HCT116 (cell line): ENCODE data around the gene TNIK. TPM values are rescaled to one million over a fixed set of nuclear protein-coding genes. Genes with fewer than 3 reads are reported as not detected.

Experiments used
- ATAC-seq: fragments of 200-7000 bp; cut with Tn5 transposase; 2 replicates; pipeline ENCODE4 v1.9.1; 2020; ENCODE audit warnings: mild to moderate bottlenecking, moderate library complexity
- BruUV-seq: library from RNA; stranded (reverse); fragments of 400-500 nt; replicated peaks from 2 replicates; lab custom pipeline; 2021; lab: Mats Ljungman, UMichigan
- CTCF ChIA-PET: fragments of 300-600 bp; sonication (Branson Sonifier 250); formaldehyde crosslinking; loops from one replicate; lab custom pipeline; 2021; ENCODE audit warnings: antibody characterized with exemption; lab: Charles Lee
- POLR2A ChIA-PET: fragments of 300-600, 350-600 bp; sonication (Branson Sonifier 250); formaldehyde crosslinking; loops from one replicate; lab custom pipeline; 2021; ENCODE audit warnings: antibody characterized with exemption; lab: Charles Lee
- RAD21 ChIA-PET, 2 experiments: fragments of 300-600 bp; sonication (Branson Sonifier 250); formaldehyde crosslinking; loops; one replicate each; lab custom pipeline; 2023; ENCODE audit warnings: low total read pairs in 2 of 2; ENCODE audit not compliant: uncharacterized antibody in 2 of 2, unreplicated experiment in 2 of 2, low non-redundant PET in 1 of 2; lab: Charles Lee
- DNase-seq: peaks from one replicate; pipeline ENCODE4 v3.0.0-alpha.2; 2010; ENCODE audit warnings: low read depth, low spot score
- H2AFZ ChIP-seq: fragments of 200-600 bp; shearing (Covaris generic), sonication (generic); 2 replicates; pipeline ENCODE4 v1.6.1; 2017; ENCODE audit warnings: low read depth, mixed run types, mixed read lengths, antibody characterized with exemption, low read length; ENCODE audit not compliant: poor library complexity, severe bottlenecking
- H3K27ac ChIP-seq: 2 replicates; pipeline ENCODE4 v1.5.1; 2012; ENCODE audit warnings: low read depth, low read length
- H3K27me3 ChIP-seq: fragments of 200-600 bp; sonication (generic); 2 replicates; pipeline ENCODE4 v1.6.1; 2016; ENCODE audit warnings: mixed run types, low read length, mixed read lengths; ENCODE audit not compliant: insufficient read depth
- H3K36me3 ChIP-seq, 2 experiments: fragments of 200-500 bp in 1 of 2; fragments of 200-600 bp in 1 of 2; sonication (Bioruptor generic) in 1 of 2; sonication (generic) in 1 of 2; 2 replicates each; pipeline versions ENCODE4 v1.5.1 to v1.6.1; 2014 to 2016; ENCODE audit warnings: low read length in 2 of 2, inconsistent platforms in 1 of 2, mixed read lengths in 1 of 2, mixed run types in 1 of 2; ENCODE audit not compliant: insufficient read depth in 2 of 2, control insufficient read depth in 1 of 2
- H3K4me1 ChIP-seq, 2 experiments: fragments of 200-600 bp in 1 of 2; sonication (generic) in 1 of 2; 2 replicates each; pipeline versions ENCODE4 v1.5.1 to v1.6.1; 2012 to 2017; ENCODE audit warnings: low read length in 2 of 2, inconsistent platforms in 1 of 2, mild to moderate bottlenecking in 1 of 2, mixed read lengths in 1 of 2, mixed run types in 1 of 2, moderate library complexity in 1 of 2; ENCODE audit not compliant: insufficient read depth in 2 of 2, control insufficient read depth in 1 of 2
- H3K4me2 ChIP-seq: fragments of 200-600 bp; sonication (generic); 2 replicates; pipeline ENCODE4 v1.6.1; 2017; ENCODE audit warnings: mixed run types, low read length, mixed read lengths
- H3K4me3 ChIP-seq, 2 experiments: fragments of 200-600 bp in 1 of 2; sonication (generic) in 1 of 2; replicated peaks in 1 of 2; 2 replicates each; pipeline ENCODE4 v1.5.1; 2011 to 2016; ENCODE audit warnings: low read length in 2 of 2, control low read depth in 1 of 2, low read depth in 1 of 2, mild to moderate bottlenecking in 1 of 2, mixed read lengths in 1 of 2, mixed run types in 1 of 2
- H3K79me2 ChIP-seq: fragments of 200-600 bp; sonication (generic); 2 replicates; pipeline ENCODE4 v1.6.1; 2017; ENCODE audit warnings: mild to moderate bottlenecking, mixed run types, low read length, moderate library complexity, mixed read lengths; ENCODE audit not compliant: insufficient read depth
- H3K9ac ChIP-seq: fragments of 200-600 bp; sonication (generic); 2 replicates; pipeline ENCODE4 v1.6.1; 2016; ENCODE audit warnings: low read length, mixed read lengths
- H3K9me2 ChIP-seq: fragments of 200-600 bp; sonication (generic), shearing (Covaris generic); 2 replicates; pipeline ENCODE4 v1.6.1; 2017; ENCODE audit warnings: mixed run types, mild to moderate bottlenecking, moderate library complexity; ENCODE audit not compliant: insufficient read depth
- H3K9me3 ChIP-seq, 2 experiments: fragments of 200-500 bp in 1 of 2; fragments of 200-600 bp in 1 of 2; sonication (Bioruptor generic) in 1 of 2; sonication (generic) in 1 of 2; 2 replicates each; pipeline ENCODE4 v1.6.1; 2014 to 2017; ENCODE audit warnings: low read length in 2 of 2, mixed read lengths in 2 of 2, inconsistent platforms in 1 of 2, low read depth in 1 of 2, mild to moderate bottlenecking in 1 of 2, mixed run types in 1 of 2, moderate library complexity in 1 of 2; ENCODE audit not compliant: control insufficient read depth in 1 of 2, insufficient read depth in 1 of 2
- H4K20me1 ChIP-seq: fragments of 200-600 bp; sonication (generic), shearing (Covaris generic); 2 replicates; pipeline ENCODE4 v1.6.1; 2017; ENCODE audit warnings: mixed run types, mild to moderate bottlenecking, moderate library complexity; ENCODE audit not compliant: insufficient read depth
- CBX3 ChIP-seq: IDR thresholded peaks from 2 replicates; pipeline ENCODE4 v1.6.1; 2012; ENCODE audit warnings: low read depth
- CEBPB ChIP-seq: IDR thresholded peaks from 2 replicates; pipeline ENCODE4 v1.6.1; 2012; ENCODE audit warnings: low read depth
- ELF1 ChIP-seq: IDR thresholded peaks from 2 replicates; pipeline ENCODE4 v1.6.1; 2012; ENCODE audit warnings: low read depth, borderline replicate concordance
- EZH2 ChIP-seq: fragments of 200-600 bp; sonication (generic); IDR thresholded peaks from 2 replicates; pipeline ENCODE4 v1.6.1; 2017; ENCODE audit warnings: antibody characterized with exemption, mixed run types
- EZH2phosphoT487 ChIP-seq: fragments of 200-600 bp; IDR thresholded peaks from 2 replicates; pipeline ENCODE4 v1.6.1; 2018; ENCODE audit warnings: antibody characterized with exemption, borderline replicate concordance
- FOSL1 ChIP-seq: IDR thresholded peaks from 2 replicates; pipeline ENCODE4 v1.6.1; 2012; ENCODE audit warnings: low read depth
- JUND ChIP-seq: IDR thresholded peaks from 2 replicates; pipeline ENCODE4 v1.6.1; 2012
- POLR2A ChIP-seq: IDR thresholded peaks from 2 replicates; pipeline ENCODE4 v1.7.0; 2011; ENCODE audit warnings: borderline replicate concordance; ENCODE audit not compliant: insufficient read depth, insufficient read length; ENCODE audit errors: extremely low read depth
- RAD21 ChIP-seq: IDR thresholded peaks from 2 replicates; pipeline ENCODE4 v1.6.1; 2012; ENCODE audit warnings: low read depth, mild to moderate bottlenecking
- SP1 ChIP-seq: IDR thresholded peaks from 2 replicates; pipeline ENCODE4 v1.6.1; 2012; ENCODE audit warnings: low read depth
- SRF ChIP-seq: IDR thresholded peaks from 2 replicates; pipeline ENCODE4 v1.6.1; 2012; ENCODE audit warnings: low read depth
- TCF7L2 ChIP-seq: IDR thresholded peaks from 2 replicates; pipeline ENCODE4 v1.7.0; 2011; ENCODE audit warnings: borderline replicate concordance, inconsistent platforms; ENCODE audit not compliant: insufficient read depth, insufficient read length; ENCODE audit errors: extremely low read depth
- YY1 ChIP-seq: IDR thresholded peaks from 2 replicates; pipeline ENCODE4 v1.6.1; 2011; ENCODE audit warnings: low read length, low read depth, moderate library complexity, mild to moderate bottlenecking; ENCODE audit not compliant: insufficient replicate concordance; ENCODE audit errors: extremely low read depth
- ZFX ChIP-seq: fragments of 450-650 bp; IDR thresholded peaks from 2 replicates; pipeline ENCODE4 v1.6.1; 2017
- intact Hi-C: fragments of 100-400 bp; cut with micrococcal nuclease; formaldehyde crosslinking; loops from 2 replicates; pipeline ENCODE4 v1.10.0; 2022
- total RNA-seq: library from RNA; stranded (reverse); gene quantifications from one replicate; pipeline ENCODE4 v1.2.1, GENCODE V29; 2021; ENCODE audit not compliant: unreplicated experiment
- TF ChIP-seq, protein P1 (sequence below): IDR thresholded peaks from 2 replicates; pipeline ENCODE4 v1.6.1; 2012
- TF ChIP-seq, protein P2 (sequence below): IDR thresholded peaks from 2 replicates; pipeline ENCODE4 v1.6.1; 2012; ENCODE audit warnings: low read depth
- TF ChIP-seq, protein P3 (sequence below), 3 experiments: fragments of 200-600 bp in 1 of 3; sonication (generic) in 1 of 3; IDR thresholded peaks in 2 of 3; conservative IDR thresholded peaks in 1 of 3; 2 replicates each; pipeline ENCODE4 v1.5.1; 2012 to 2017; ENCODE audit warnings: low read depth in 2 of 3, low read length in 2 of 3, antibody characterized with exemption in 1 of 3, borderline replicate concordance in 1 of 3, control low read depth in 1 of 3, mild to moderate bottlenecking in 1 of 3, mixed read lengths in 1 of 3, mixed run types in 1 of 3, moderate library complexity in 1 of 3; ENCODE audit not compliant: insufficient read depth in 1 of 3

The TNIK gene
- total RNA-seq, 1 experiment from 2014 or later: 24.1 TPM

DNA sequence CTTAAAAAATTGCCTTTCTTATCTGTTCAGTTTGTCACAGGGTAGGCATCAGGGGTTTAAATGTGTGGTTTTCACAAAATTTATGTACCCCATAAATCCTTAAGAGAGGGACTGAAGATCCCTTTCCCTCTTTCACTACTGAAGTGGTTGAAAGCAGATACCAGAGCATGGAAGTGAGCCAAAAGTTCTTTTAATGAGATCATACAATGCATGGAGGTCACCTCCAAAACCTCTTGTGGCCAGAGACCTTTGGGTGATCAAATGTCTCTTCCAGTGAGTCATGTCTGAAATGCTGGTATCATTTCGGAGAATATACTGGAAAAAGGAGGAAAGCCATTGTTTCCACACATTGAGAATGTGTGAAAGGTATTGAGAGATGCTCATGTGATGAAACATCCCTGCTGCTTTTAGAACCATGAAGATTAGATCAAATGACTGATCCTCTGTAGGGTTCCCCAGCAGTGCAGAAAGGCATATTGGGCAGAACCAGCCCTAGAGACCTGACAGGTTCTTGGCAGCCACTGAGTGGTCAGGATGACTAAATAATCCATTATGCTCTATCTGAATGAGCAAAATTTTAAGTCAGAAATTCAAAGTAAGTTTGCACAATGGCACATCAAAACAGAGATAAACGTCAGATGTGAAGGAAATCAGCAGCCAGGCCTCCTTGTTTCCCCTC lies 267.9 kb downstream of the TNIK start (continued):
- TF ChIP-seq EZH2: no peak
- TF ChIP-seq SP1: peak; percentile 87
- peak; percentile 90 for TF ChIP-seq CEBPB
- TF ChIP-seq JUND: peak; percentile 90
- no peak for TF ChIP-seq POLR2A

DNA sequence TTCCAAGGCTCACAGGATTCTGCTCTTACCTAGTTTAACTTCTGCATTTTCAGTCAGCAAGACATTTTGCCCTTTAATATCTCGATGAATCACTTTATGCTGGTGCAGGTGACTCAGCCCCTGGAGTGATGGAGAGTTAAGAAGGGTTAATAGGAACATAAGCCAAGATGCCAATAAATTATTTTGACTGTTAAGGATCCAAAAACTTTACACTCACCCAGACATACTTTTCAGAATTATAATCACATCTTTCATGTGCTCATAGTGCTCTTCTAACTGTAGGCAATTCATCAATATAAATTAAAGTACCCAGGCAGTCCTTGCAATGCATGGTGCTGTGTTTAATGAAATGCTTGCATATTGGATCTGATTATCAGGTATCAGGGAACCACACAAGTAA lies 269.5 kb downstream of the TNIK start:
- no peak for DNase-seq
- H3K79me2 ChIP-seq: no peaks in the 10 kb centered on the region
- H3K9me2 ChIP-seq: no peaks in the 10 kb centered on the region
- no peak overlapping the region for H2AFZ ChIP-seq
- H3K27me3 ChIP-seq: no peaks in the 10 kb centered on the region
- CTCF ChIA-PET: no interaction called here
- ATAC-seq: no peak; the same call in 1 of the 2 replicates
- no TSS peak for BruUV-seq
- no peak overlapping the region for H3K9ac ChIP-seq
- H4K20me1 ChIP-seq: no peaks in the 10 kb centered on the region
- intact Hi-C loops: loop anchor here (5.0 kb wide), 1 partner anchor 67 kb away; no protein-coding TSS in a partner anchor
- POLR2A ChIA-PET: no interaction called here
- peaks cover 33 to 38% of the 10 kb centered on the region in 2 experiments for H3K4me1 ChIP-seq
- TF ChIP-seq ZFX (no peak), YY1 (no peak), FOSL1 (peak; percentile 70), CBX3 (peak; percentile 37; the same call in 1 of the 2 replicates), SRF (0 out of 2 replicates have a peak, but pooled peaks have one; percentile 8), TCF7L2 (no peak), EZH2phosphoT487 (no peak), ELF1 (no peak), SP1 (peak; percentile 56; the same call in 1 of the 2 replicates), RAD21 (0 out of 2 replicates have a peak, but pooled peaks have one; percentile 10), JUND (peak; percentile 66)
- TF ChIP-seq, protein P1, sequence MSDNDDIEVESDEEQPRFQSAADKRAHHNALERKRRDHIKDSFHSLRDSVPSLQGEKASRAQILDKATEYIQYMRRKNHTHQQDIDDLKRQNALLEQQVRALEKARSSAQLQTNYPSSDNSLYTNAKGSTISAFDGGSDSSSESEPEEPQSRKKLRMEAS: no peak
- TF ChIP-seq, protein P2, sequence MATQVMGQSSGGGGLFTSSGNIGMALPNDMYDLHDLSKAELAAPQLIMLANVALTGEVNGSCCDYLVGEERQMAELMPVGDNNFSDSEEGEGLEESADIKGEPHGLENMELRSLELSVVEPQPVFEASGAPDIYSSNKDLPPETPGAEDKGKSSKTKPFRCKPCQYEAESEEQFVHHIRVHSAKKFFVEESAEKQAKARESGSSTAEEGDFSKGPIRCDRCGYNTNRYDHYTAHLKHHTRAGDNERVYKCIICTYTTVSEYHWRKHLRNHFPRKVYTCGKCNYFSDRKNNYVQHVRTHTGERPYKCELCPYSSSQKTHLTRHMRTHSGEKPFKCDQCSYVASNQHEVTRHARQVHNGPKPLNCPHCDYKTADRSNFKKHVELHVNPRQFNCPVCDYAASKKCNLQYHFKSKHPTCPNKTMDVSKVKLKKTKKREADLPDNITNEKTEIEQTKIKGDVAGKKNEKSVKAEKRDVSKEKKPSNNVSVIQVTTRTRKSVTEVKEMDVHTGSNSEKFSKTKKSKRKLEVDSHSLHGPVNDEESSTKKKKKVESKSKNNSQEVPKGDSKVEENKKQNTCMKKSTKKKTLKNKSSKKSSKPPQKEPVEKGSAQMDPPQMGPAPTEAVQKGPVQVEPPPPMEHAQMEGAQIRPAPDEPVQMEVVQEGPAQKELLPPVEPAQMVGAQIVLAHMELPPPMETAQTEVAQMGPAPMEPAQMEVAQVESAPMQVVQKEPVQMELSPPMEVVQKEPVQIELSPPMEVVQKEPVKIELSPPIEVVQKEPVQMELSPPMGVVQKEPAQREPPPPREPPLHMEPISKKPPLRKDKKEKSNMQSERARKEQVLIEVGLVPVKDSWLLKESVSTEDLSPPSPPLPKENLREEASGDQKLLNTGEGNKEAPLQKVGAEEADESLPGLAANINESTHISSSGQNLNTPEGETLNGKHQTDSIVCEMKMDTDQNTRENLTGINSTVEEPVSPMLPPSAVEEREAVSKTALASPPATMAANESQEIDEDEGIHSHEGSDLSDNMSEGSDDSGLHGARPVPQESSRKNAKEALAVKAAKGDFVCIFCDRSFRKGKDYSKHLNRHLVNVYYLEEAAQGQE: no peak
- TF ChIP-seq, protein P3, sequence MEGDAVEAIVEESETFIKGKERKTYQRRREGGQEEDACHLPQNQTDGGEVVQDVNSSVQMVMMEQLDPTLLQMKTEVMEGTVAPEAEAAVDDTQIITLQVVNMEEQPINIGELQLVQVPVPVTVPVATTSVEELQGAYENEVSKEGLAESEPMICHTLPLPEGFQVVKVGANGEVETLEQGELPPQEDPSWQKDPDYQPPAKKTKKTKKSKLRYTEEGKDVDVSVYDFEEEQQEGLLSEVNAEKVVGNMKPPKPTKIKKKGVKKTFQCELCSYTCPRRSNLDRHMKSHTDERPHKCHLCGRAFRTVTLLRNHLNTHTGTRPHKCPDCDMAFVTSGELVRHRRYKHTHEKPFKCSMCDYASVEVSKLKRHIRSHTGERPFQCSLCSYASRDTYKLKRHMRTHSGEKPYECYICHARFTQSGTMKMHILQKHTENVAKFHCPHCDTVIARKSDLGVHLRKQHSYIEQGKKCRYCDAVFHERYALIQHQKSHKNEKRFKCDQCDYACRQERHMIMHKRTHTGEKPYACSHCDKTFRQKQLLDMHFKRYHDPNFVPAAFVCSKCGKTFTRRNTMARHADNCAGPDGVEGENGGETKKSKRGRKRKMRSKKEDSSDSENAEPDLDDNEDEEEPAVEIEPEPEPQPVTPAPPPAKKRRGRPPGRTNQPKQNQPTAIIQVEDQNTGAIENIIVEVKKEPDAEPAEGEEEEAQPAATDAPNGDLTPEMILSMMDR (IDR thresholded peaks at IDR 0.05 in 2 of 3, conservative IDR thresholded peaks at IDR 0.05 in 1 of 3; ENCODE audit: borderline replicate concordance in 1 of 3, insufficient read depth in 1 of 3, low read depth in 2 of 3, low read length in 2 of 3): no peak
- RAD21 ChIA-PET: no interaction called here
- H3K27ac ChIP-seq: peak overlapping the region; percentile 3; the same call in 1 of the 2 replicates
- H3K36me3 ChIP-seq: no peaks in the 10 kb centered on the region
- H3K4me2 ChIP-seq: peak overlapping the region; percentile 21; the same call in 1 of the 2 replicates
- H3K4me3 ChIP-seq: no peak overlapping the region
- H3K9me3 ChIP-seq: no peaks in the 10 kb centered on the region
